Ishikawa (cell line): ENCODE measurements around the gene NT5DC3.

ENCODE experiments used
- EGR1 ChIP-seq: IDR thresholded peaks from 2 replicates; pipeline ENCODE4 v1.6.1; 2012
- TCF12 ChIP-seq: IDR thresholded peaks from 2 replicates; pipeline ENCODE4 v1.6.1; 2012; ENCODE audit warnings: low read depth

- no peak for TF ChIP-seq TCF12
- no peak for TF ChIP-seq EGR1
Observed at GRCh38 chr12:103735291-103735690, 105.7 kb downstream of the NT5DC3 start.
